ENCODE results near the gene NOXO1. TPM values are rescaled to one million over a fixed set of nuclear protein-coding genes. Genes with fewer than 3 reads are reported as not detected.

NOXO1 gene
- polyA plus RNA-seq, 1 of the 3 experiments (the other 2 are of a cell fraction) = 0.21 TPM

- Histone ChIP-seq H3K36me3 (replicated peaks in 1 of 2; ENCODE audit: control insufficient read depth in 1 of 2, insufficient read depth in 2 of 2, low read length in 1 of 2) (peaks cover 7 to 49% of the 10 kb centered on the region in 2 experiments), H3K9me2 (no peaks in the 10 kb centered on the region), H3K27me3 (ENCODE audit: insufficient read depth) (no peaks in the 10 kb centered on the region), H3K9ac (no peak overlapping the region), H3K4me3 (ENCODE audit: low read depth in 2 of 2, low read length in 1 of 2) (no peak overlapping the region), H4K20me1 (ENCODE audit: insufficient read depth) (no peaks in the 10 kb centered on the region), H2AFZ (ENCODE audit: low read depth) (no peak overlapping the region), H3K79me2 (ENCODE audit: insufficient read depth) (peaks cover 20% of the 10 kb centered on the region), H3K27ac (ENCODE audit: low read depth in 2 of 2, low read length in 1 of 2) (no peak overlapping the region), H3F3A (replicated peaks; ENCODE audit: insufficient read depth) (peaks cover 7% of the 10 kb centered on the region), H3K9me3 (no peaks in the 10 kb centered on the region), H3K4me1 (ENCODE audit: control insufficient read depth in 1 of 2, insufficient read depth in 2 of 2, low read depth in 1 of 2, low read length in 1 of 2) (peaks cover 0 to 10% of the 10 kb centered on the region in 2 experiments; a peak in 1 of 4 replicates), H3K4me2 (no peak overlapping the region)
- 91% methylated on average over 28 of the region's 33 CpGs for WGBS (ENCODE audit: low lambda C conversion rate)
- TF ChIP-seq USF1 (IDR thresholded peaks at IDR 0.05; ENCODE audit: borderline replicate concordance, low read depth) (no peak), TEAD4 (IDR thresholded peaks at IDR 0.05; ENCODE audit: borderline replicate concordance, insufficient read depth) (no peak), IRF3 (IDR thresholded peaks at IDR 0.05; ENCODE audit: low read depth, low read length) (no peak), FOXM1 (IDR thresholded peaks at IDR 0.05; ENCODE audit: low read depth) (no peak), GATA2 (CRISPR knock-in tag; IDR thresholded peaks at IDR 0.05) (no peak), USF2 (IDR thresholded peaks at IDR 0.05; ENCODE audit: borderline replicate concordance, low read depth, low read length) (no peak), EP300 (IDR thresholded peaks at IDR 0.05; ENCODE audit: borderline replicate concordance in 1 of 2, low read depth in 1 of 2, low read length in 1 of 2) (no peak)
- DNase-seq = no peak
- CTCF ChIA-PET = interaction anchor here (1.3 kb wide), 1 partner anchor 9 kb away, joined by 3 read pairs; no protein-coding TSS in a partner anchor
- POLR2A ChIA-PET = interaction anchor here (0.6 kb wide), 1 partner anchor 13 kb away, joined by 4 read pairs; the partner anchor contains the start of gene RPS2
Measured at GRCh38 chr16:1976951-1977874, 4.1 kb downstream of the NOXO1 start.

- no peak overlapping the region for H3K4me3 ChIP-seq (ENCODE audit: low read depth in 2 of 2, low read length in 1 of 2)
- no peaks in the 10 kb centered on the region for H3K9me3 ChIP-seq
- ChIA-PET CTCF (interaction anchor here (1.3 kb wide), 1 partner anchor 10 kb away, joined by 3 read pairs; no protein-coding TSS in a partner anchor), POLR2A (interaction anchor here (1.6 kb wide), 1 partner anchor 11 kb away, joined by 6 read pairs; the partner anchor contains the start of gene RPS2)
- H3K79me2 ChIP-seq (ENCODE audit: insufficient read depth) = peaks cover 23% of the 10 kb centered on the region
- no peak for DNase-seq
- no peaks in the 10 kb centered on the region for H3K9me2 ChIP-seq
- H3K27ac ChIP-seq (ENCODE audit: low read depth in 2 of 2, low read length in 1 of 2) = no peak overlapping the region
- H4K20me1 ChIP-seq (ENCODE audit: insufficient read depth) = no peaks in the 10 kb centered on the region
- H3K36me3 ChIP-seq (replicated peaks in 1 of 2; ENCODE audit: control insufficient read depth in 1 of 2, insufficient read depth in 2 of 2, low read length in 1 of 2) = peaks cover 7 to 49% of the 10 kb centered on the region in 2 experiments
- H2AFZ ChIP-seq (ENCODE audit: low read depth) = no peak overlapping the region
- 90% methylated on average over 3 of the region's 8 CpGs for WGBS (ENCODE audit: low lambda C conversion rate)
- H3K9ac ChIP-seq = no peak overlapping the region
- peaks cover 4% of the 10 kb centered on the region for H3F3A ChIP-seq (replicated peaks; ENCODE audit: insufficient read depth)
- no peaks in the 10 kb centered on the region for H3K27me3 ChIP-seq (ENCODE audit: insufficient read depth)
- no peak overlapping the region for H3K4me2 ChIP-seq
- H3K4me1 ChIP-seq (ENCODE audit: control insufficient read depth in 1 of 2, insufficient read depth in 2 of 2, low read depth in 1 of 2, low read length in 1 of 2) = peaks cover 0 to 6% of the 10 kb centered on the region in 2 experiments; a peak in 1 of 4 replicates
- TF ChIP-seq RCOR1 (IDR thresholded peaks at IDR 0.05; ENCODE audit: low read length) (no peak), MXI1 (IDR thresholded peaks at IDR 0.05; ENCODE audit: low read depth, low read length) (no peak), FOSL2 (IDR thresholded peaks at IDR 0.05; ENCODE audit: borderline replicate concordance, low read depth) (no peak), RFX5 (IDR thresholded peaks at IDR 0.05; ENCODE audit: low read length) (no peak), GABPA (IDR thresholded peaks at IDR 0.05; ENCODE audit: low read depth) (no peak), CTCF (IDR thresholded peaks at IDR 0.05) (no peak), RAD21 (IDR thresholded peaks at IDR 0.05; ENCODE audit: low read length) (no peak), USF2 (IDR thresholded peaks at IDR 0.05; ENCODE audit: borderline replicate concordance, low read depth, low read length) (no peak), ZBTB33 (IDR thresholded peaks at IDR 0.05; ENCODE audit: borderline replicate concordance, low read depth) (no peak)
- TF ChIP-seq, protein P1, sequence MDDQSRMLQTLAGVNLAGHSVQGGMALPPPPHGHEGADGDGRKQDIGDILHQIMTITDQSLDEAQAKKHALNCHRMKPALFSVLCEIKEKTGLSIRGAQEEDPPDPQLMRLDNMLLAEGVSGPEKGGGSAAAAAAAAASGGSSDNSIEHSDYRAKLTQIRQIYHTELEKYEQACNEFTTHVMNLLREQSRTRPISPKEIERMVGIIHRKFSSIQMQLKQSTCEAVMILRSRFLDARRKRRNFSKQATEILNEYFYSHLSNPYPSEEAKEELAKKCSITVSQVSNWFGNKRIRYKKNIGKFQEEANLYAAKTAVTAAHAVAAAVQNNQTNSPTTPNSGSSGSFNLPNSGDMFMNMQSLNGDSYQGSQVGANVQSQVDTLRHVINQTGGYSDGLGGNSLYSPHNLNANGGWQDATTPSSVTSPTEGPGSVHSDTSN (IDR thresholded peaks at IDR 0.05) = no peak
Measured at GRCh38 chr16:1976216-1976520, 5.1 kb downstream of the NOXO1 start.
